ENCODE measurements around the gene TMEM271. TPM values are rescaled to one million over a fixed set of nuclear protein-coding genes. Genes with fewer than 3 reads are reported as not detected.

Gene TMEM271
- total RNA-seq, 2 donors from 2014 or later, result not detected

- H3K4me3 ChIP-seq, result no peak overlapping the region
- DNase-seq (ENCODE audit: low spot score) (no peak), ATAC-seq (ENCODE audit: insufficient number of reproducible peaks, low FRiP score, low read depth) (no peak)
- H3K9me3 ChIP-seq, result no peaks in the 10 kb centered on the region
- TF ChIP-seq CTCF (IDR thresholded peaks at IDR 0.05), result no peak
- no peaks in the 10 kb centered on the region for H3K4me1 ChIP-seq (ENCODE audit: control insufficient read depth in 1 of 2, low read depth in 2 of 2)
- H3K36me3 ChIP-seq, result no peaks in the 10 kb centered on the region
- no peaks in the 10 kb centered on the region for H3K27me3 ChIP-seq (replicated peaks; ENCODE audit: insufficient read depth)
- H3K27ac ChIP-seq, result no peak overlapping the region
Measured at GRCh38 chr4:620201-620600, 44.1 kb upstream of the TMEM271 start.

GRCh38 chr4:617644-618641 lies 41.8 kb upstream of the TMEM271 start:
- Histone ChIP-seq H3K27ac (no peak overlapping the region), H3K4me1 (ENCODE audit: control insufficient read depth in 1 of 2, low read depth in 2 of 2) (no peaks in the 10 kb centered on the region), H3K27me3 (replicated peaks; ENCODE audit: insufficient read depth) (no peaks in the 10 kb centered on the region), H3K9me3 (no peaks in the 10 kb centered on the region), H3K36me3 (no peaks in the 10 kb centered on the region), H3K4me3 (no peak overlapping the region)
- DNase-seq (ENCODE audit: low spot score) (no peak), ATAC-seq (ENCODE audit: insufficient number of reproducible peaks, low FRiP score, low read depth) (no peak)
- no peak for TF ChIP-seq CTCF (IDR thresholded peaks at IDR 0.05)

GRCh38 chr4:616911-617643 lies 41.0 kb upstream of the TMEM271 start:
- no peak for DNase-seq (ENCODE audit: low spot score)
- TF ChIP-seq CTCF (IDR thresholded peaks at IDR 0.05), result no peak
- Histone ChIP-seq H3K36me3 (no peaks in the 10 kb centered on the region), H3K27me3 (replicated peaks; ENCODE audit: insufficient read depth) (no peaks in the 10 kb centered on the region), H3K27ac (no peak overlapping the region), H3K9me3 (no peaks in the 10 kb centered on the region), H3K4me3 (no peak overlapping the region), H3K4me1 (ENCODE audit: control insufficient read depth in 1 of 2, low read depth in 2 of 2) (no peaks in the 10 kb centered on the region)
- no peak for ATAC-seq (ENCODE audit: insufficient number of reproducible peaks, low FRiP score, low read depth)

- Histone ChIP-seq H3K9me3 (no peaks in the 10 kb centered on the region), H3K36me3 (no peaks in the 10 kb centered on the region), H3K4me3 (no peak overlapping the region), H3K4me1 (ENCODE audit: control insufficient read depth in 1 of 2, low read depth in 2 of 2) (no peaks in the 10 kb centered on the region), H3K27ac (no peak overlapping the region), H3K27me3 (replicated peaks; ENCODE audit: insufficient read depth) (no peaks in the 10 kb centered on the region)
- TF ChIP-seq CTCF (IDR thresholded peaks at IDR 0.05), result no peak
- ATAC-seq (ENCODE audit: insufficient number of reproducible peaks, low FRiP score, low read depth) (no peak), DNase-seq (ENCODE audit: low spot score) (no peak)
Measured at GRCh38 chr4:616091-616490, 40.0 kb upstream of the TMEM271 start.

GRCh38 chr4:613126-613525 lies 37.0 kb upstream of the TMEM271 start:
- Histone ChIP-seq H3K27ac (no peak overlapping the region), H3K4me1 (ENCODE audit: control insufficient read depth in 1 of 2, low read depth in 2 of 2) (no peaks in the 10 kb centered on the region), H3K4me3 (no peak overlapping the region), H3K36me3 (no peaks in the 10 kb centered on the region), H3K9me3 (no peaks in the 10 kb centered on the region), H3K27me3 (replicated peaks; ENCODE audit: insufficient read depth) (no peaks in the 10 kb centered on the region)
- DNase-seq (ENCODE audit: low spot score), result no peak
- no peak for ATAC-seq (ENCODE audit: insufficient number of reproducible peaks, low FRiP score, low read depth)
- TF ChIP-seq CTCF (IDR thresholded peaks at IDR 0.05), result no peak

Measured in thoracic aorta (tissue), 2 donors.